ENCODE measurements around the gene CDHR5. TPM values are rescaled to one million over a fixed set of nuclear protein-coding genes. Genes with fewer than 3 reads are reported as not detected.
A peak's percentile ranks its signal among the peaks of the same experiment; 100 is the strongest.
"Not testable (repeated sequence)": the region's sequence is repeated elsewhere in the genome, so short reads cannot be mapped to it uniquely, and the experiment has no call there.

Gene CDHR5
- total RNA-seq, 2 donors from 2014 or later = not detected

DNA sequence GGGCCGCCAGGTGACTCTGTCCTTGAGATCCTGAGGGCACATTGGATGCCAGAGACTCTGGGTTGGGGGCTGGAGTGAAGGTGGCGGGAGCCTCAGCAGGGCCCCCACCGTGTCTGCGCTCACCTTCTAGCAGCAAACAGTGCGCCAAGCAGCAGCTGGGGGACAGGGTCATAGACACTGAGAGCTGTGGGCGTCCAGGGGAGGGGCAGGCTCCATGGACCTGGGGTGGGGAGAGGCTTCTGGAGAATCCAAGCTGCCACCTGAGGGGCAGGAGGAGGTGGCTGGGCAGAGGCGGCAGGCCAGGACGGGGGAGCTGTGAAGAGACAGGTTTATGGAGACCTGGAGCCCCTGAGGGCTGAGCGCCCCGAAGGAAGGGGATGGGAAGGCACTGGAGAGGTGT, 40.5 kb downstream of the CDHR5 start:
- H3K36me3 Mint-ChIP-seq (ENCODE audit: low read depth) = peaks cover 73% of the 10 kb centered on the region
- H3K27ac Mint-ChIP-seq = no peak overlapping the region
- no peaks in the 10 kb centered on the region for H3K27me3 Mint-ChIP-seq
- no peaks in the 10 kb centered on the region for H3K9me3 Mint-ChIP-seq
- H3K4me3 Mint-ChIP-seq = no peak overlapping the region
- peaks cover 19% of the 10 kb centered on the region for H3K4me1 Mint-ChIP-seq
- ATAC-seq (replicated peaks) = no peak

DNA sequence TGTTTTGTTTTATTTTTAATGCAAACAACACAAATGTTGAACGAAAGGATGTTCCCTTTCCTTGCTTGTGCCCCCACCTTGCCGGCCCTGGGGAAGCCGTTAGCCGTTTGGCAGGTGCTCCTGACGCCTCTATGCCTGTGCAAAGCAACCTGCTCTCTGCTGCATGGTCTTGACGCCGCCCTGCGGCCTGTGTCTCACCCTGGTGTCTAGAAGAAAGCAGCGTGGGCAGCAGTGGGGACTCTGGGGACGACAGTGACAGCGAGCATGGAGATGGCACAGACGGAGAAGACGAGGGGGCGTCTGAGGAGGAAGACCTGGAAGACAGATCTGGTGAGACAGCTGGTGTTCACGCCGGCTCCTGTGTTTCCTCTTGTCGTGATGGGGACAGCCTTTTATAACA, 43.0 kb downstream of the CDHR5 start:
- H3K27ac Mint-ChIP-seq = no peak overlapping the region
- peaks cover 13% of the 10 kb centered on the region for H3K4me1 Mint-ChIP-seq
- peaks cover 69% of the 10 kb centered on the region for H3K36me3 Mint-ChIP-seq (ENCODE audit: low read depth)
- ATAC-seq (replicated peaks) = no peak
- no peaks in the 10 kb centered on the region for H3K9me3 Mint-ChIP-seq
- no peaks in the 10 kb centered on the region for H3K27me3 Mint-ChIP-seq
- no peak overlapping the region for H3K4me3 Mint-ChIP-seq

DNA sequence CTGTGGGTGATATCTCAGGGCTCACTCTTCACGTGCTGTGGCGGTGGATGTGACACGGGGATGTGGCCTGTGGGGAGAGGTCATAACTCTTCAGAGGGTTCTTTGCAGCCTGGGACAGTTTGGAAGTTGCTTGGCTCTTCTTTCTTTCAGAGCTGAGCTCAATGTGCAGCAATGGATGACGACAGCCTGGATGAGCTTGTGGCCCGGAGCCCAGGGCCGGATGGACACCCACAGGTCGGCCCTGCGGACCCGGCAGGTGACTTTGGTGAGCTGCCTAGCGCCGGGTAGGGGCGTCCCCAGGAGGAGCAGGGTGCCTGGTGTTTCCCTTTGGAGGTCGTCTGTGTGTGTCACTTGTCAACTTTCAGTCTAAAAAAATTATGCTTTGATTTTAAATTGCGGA, 43.4 kb downstream of the CDHR5 start:
- ATAC-seq (replicated peaks) = no peak
- Mint-ChIP-seq H3K36me3 (ENCODE audit: low read depth) (peaks cover 67% of the 10 kb centered on the region), H3K4me1 (peaks cover 11% of the 10 kb centered on the region), H3K27ac (peak overlapping the region; percentile 9), H3K27me3 (no peaks in the 10 kb centered on the region), H3K4me3 (no peak overlapping the region), H3K9me3 (no peaks in the 10 kb centered on the region)

DNA sequence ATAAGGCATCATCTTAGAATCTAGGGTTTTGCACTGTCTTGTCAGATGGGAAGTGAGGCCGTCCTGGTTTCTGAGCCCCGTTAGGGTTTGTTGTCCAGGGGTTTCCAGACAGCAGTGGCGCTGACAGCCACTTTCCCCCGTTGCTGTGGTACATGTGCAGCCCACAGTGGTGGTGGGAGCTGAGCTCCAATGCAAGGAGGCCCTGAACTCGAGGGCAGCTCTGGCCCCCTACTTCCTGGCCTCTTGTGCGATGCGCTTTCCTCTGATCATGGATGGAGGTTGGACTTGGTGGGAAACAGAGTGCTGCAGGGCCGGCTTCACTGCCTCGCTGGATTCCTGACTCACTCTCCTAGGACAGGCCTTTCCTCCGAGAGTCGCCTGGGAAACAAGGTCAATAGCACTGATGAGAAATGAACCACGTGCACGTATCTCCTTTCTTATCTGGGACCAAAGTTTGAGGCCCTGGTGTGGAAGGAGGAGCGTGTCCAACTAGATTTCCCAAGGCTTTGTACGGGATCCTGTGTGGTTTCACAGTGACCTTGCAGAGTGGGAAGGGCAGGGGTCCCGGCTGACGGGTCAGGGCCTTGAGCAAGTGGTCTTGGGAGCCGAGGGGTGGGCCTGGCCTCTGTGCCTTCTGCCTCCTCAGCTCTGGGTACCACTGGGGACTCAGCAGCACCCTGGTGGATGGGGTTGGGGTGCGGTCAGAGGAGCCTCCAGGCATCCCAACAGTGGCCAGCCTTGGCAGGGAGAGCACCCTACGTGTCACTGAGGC, 44.7 kb downstream of the CDHR5 start:
- no peak overlapping the region for H3K27ac Mint-ChIP-seq
- peaks cover 69% of the 10 kb centered on the region for H3K36me3 Mint-ChIP-seq (ENCODE audit: low read depth)
- peaks cover 10% of the 10 kb centered on the region for H3K4me1 Mint-ChIP-seq
- no peak for ATAC-seq (replicated peaks)
- H3K27me3 Mint-ChIP-seq = no peaks in the 10 kb centered on the region
- H3K9me3 Mint-ChIP-seq = no peaks in the 10 kb centered on the region
- peak overlapping the region; percentile 87 for H3K4me3 Mint-ChIP-seq

DNA sequence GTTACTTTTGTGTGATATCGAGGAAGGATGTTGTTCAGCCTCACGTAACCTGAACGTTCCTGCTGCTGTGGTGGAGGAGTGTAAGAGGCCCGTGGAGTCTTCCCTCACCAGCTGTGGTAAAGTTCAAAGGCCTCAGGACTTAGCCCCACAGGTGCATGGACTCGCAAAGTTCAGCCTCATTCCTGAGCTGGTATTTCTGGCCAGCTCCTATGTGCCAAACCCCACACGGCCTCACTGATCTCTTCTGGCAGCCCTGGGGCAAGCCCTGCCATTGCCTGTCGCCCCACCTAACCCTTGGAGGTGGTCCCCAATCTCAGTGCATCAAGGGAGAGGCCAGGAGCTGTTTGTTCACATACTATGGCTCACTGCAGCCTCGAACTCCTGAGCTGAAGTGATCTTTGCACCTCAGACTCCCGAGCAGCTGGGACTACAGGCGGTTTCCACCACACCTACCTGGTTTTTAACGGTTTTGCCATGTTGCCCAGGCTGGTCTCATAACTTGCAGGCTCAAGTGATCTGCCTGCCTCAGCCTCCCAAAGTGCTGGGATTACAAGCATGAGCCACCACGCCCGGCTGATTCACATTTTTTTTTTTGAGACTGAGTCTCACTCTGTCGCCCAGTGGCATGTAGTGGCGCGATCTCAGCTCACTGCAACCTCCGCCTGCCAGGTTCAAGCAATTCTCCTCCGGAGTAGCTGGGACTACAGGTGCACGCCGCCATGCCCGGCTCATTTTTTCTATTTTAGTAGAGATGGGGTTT, 46.3 kb downstream of the CDHR5 start:
- H3K4me1 Mint-ChIP-seq = peaks cover 20% of the 10 kb centered on the region
- H3K36me3 Mint-ChIP-seq (ENCODE audit: low read depth) = peaks cover 62% of the 10 kb centered on the region

DNA sequence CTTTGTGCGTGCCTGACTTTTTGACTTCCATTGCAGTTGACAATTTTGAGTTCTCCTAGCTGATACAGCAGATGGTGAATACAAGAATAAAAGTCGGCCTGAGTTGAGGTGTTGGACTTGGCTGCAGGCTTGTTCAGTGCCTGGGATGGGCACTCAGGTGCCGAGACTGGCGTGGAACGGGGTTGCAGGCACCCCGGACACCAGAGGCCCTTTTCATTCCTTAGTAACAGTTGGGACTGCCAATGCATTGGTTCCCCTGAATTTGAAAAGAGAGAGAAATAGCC, 47.2 kb downstream of the CDHR5 start:
- Mint-ChIP-seq H3K36me3 (ENCODE audit: low read depth) (peaks cover 53% of the 10 kb centered on the region), H3K27ac (peak overlapping the region; percentile 90), H3K4me3 (peak overlapping the region; percentile 87), H3K4me1 (peaks cover 20% of the 10 kb centered on the region), H3K27me3 (no peaks in the 10 kb centered on the region), H3K9me3 (no peaks in the 10 kb centered on the region)
- ATAC-seq (replicated peaks) = no peak

More for the DNA sequence above, 46.3 kb downstream of the CDHR5 start:
- peak overlapping the region; percentile 87 for H3K4me3 Mint-ChIP-seq
- peak overlapping the region; percentile 90 for H3K27ac Mint-ChIP-seq
- H3K9me3 Mint-ChIP-seq = no peaks in the 10 kb centered on the region
- ATAC-seq (replicated peaks) = no peak
- H3K27me3 Mint-ChIP-seq = no peaks in the 10 kb centered on the region

DNA sequence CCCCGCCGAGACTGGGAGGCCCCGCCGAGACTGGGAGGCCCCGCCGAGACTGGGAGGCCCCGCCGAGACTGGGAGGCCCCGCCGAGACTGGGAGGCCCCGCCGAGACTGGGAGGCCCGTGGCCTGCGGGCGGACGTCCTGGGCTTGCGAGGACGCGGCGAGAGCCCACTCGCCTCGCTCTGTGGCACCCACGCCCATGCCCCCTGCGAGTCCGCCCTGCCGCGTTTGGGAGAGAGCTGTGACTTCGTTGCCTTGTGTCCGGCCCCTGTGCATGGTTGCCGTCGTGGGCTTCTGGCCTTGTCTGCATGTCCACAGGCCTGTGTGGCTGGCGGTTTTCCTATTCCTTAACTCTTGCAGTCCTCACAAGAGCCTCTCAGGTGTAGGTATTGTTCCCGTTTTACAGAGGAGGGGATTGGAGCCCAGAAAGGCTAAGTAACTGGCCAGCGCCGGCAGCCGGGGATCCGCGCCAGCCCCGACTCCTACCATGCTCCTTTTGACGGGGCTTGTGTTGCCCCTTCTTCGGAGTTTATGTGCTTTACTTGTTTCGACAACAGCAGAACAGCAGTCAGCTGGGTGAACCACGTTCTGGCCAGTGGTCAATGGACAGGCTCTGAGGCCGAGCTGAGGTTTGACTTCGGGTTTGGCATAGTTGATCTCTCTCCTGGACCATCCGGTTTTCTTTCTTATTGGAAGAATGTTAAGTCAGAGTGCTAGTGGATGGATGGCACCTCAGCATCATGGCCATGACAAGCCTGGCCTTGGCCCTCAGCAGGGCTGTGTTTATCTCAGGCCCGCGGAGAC, 47.7 kb downstream of the CDHR5 start:
- H3K4me3 Mint-ChIP-seq = peak overlapping the region; percentile 87
- peaks cover 20% of the 10 kb centered on the region for H3K4me1 Mint-ChIP-seq
- H3K9me3 Mint-ChIP-seq = no peaks in the 10 kb centered on the region
- H3K36me3 Mint-ChIP-seq (ENCODE audit: low read depth) = peaks cover 48% of the 10 kb centered on the region
- no peaks in the 10 kb centered on the region for H3K27me3 Mint-ChIP-seq
- ATAC-seq (replicated peaks) = no peak
- peak overlapping the region; percentile 90 for H3K27ac Mint-ChIP-seq

DNA sequence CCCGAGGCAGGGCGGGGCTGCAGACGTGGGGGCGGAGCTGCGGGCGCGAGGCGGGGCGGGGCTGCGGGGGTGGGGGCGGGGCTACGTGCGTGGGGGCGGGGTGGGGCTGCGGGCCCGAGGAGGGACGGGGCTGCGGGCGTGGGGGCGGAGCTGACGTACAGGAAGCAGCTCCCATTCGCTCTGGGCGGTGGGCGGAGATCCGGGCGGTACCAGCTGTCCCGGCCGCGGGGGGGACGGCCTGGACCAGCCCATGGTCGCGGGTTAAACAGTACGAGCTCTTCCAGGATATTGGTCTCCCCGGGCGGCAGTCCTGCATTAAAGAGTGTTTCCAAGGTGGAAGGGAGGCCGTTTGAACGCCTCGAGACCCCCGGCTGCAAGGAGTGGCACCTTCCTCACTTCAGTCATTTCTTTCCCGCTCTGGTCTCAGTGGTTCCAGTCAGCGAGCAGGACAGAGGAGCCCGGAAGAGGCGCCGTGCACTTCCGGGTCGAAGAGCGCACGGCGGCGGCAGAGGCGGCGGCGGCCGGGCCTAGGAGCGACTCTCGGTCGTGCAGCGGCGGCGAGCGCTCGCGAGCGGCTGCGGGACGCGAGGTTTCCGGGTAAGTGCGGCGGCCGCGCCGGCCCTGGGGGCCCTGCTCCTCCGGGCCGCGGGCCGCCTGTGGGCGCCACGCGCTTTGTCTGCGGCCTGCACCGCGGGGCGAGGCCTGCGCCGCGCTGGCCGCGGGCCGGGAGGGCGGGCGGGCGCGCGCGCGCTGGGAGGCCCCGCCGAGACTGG, 48.6 kb downstream of the CDHR5 start, which contains the start of gene PHRF1:
Gene PHRF1, plus strand, starts transcription at position 475 of the 773 bp plus-strand sequence. CDS start 5,043 bp downstream, outside the sequence.
- peaks cover 40% of the 10 kb centered on the region for H3K36me3 Mint-ChIP-seq (ENCODE audit: low read depth)
- H3K27ac Mint-ChIP-seq = peak within 1 kb of the TSS; percentile 99
- peak; percentile 93 for ATAC-seq (replicated peaks)
- H3K9me3 Mint-ChIP-seq = no peaks in the 10 kb centered on the region
- H3K4me1 Mint-ChIP-seq = peaks cover 15% of the 10 kb centered on the region
- no peaks in the 10 kb centered on the region for H3K27me3 Mint-ChIP-seq
- H3K4me3 Mint-ChIP-seq = peak within 1 kb of the TSS; percentile 88

DNA sequence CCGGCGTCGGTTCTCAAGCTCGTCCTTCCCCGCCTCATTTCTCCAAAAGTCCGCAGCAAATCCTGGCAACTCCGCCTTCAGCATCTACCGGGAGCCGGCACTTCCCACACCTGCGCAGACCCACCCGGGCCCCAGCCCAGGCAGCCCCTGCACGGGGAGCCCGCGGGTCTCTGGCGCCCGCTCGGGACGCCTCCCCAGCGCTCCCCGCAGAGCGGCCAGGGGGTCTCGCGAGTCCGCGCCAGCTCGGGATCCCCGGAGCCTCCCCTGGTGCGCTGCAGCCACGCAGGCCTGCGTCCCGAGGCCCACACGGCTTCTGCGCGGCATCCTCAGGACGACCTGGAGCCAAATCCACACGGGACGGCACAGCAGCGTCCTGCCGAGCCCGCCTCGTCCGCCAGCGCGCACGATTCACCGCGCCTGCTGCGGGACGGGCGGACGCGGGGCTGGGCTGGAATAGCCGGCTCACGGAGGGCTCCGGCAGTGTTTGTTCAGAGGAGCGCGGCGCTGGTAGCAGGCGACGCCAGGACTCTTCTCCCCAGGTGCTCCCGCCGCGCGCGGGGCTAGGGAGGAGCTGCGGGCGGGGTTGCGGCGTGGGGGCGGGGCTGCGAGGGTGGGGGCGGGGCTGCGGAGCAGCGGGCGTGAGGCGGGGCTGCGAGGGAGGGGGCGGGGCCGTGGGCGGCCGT, 49.3 kb downstream of the CDHR5 start:
- peaks cover 32% of the 10 kb centered on the region for H3K36me3 Mint-ChIP-seq (ENCODE audit: low read depth)
- peaks cover 12% of the 10 kb centered on the region for H3K4me1 Mint-ChIP-seq
- H3K9me3 Mint-ChIP-seq = no peaks in the 10 kb centered on the region
- ATAC-seq (replicated peaks) = peak; percentile 56
- peak overlapping the region; percentile 73 for H3K27ac Mint-ChIP-seq
- no peaks in the 10 kb centered on the region for H3K27me3 Mint-ChIP-seq
- peak overlapping the region; percentile 88 for H3K4me3 Mint-ChIP-seq

DNA sequence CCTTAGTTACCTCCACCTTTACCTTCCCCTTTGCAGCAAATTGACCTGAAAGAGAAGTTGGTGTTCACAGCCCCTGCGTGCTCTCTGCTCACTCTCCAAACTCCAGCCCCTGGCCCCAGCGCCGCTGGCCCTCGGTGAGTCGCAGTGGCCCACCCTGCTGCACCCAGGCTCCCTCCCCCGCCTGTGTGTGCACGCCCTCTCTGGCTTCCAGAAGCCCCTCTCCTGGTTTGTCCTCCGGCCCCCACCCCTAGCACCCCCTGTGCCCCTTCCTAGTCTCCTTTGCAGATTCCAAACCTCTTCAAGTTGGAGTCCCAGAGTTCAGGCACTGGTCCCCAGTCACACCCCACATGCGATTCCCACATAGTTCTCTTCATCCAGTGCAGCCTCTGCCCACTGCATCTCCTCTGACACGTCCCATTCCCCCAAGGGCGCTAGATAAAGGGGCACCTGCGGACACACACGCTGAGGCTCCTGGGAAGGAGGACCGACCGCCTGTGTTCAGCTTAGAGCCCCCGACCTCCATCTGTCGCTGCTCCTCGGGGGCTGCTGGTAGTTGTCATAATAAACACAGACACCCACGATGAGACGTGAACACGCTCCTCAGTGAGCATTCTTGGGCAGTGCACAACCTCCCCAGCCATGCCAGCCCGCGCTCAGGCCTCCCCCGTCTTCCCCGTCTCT, 50.0 kb downstream of the CDHR5 start:
- peaks cover 12% of the 10 kb centered on the region for H3K4me1 Mint-ChIP-seq
- H3K9me3 Mint-ChIP-seq = no peaks in the 10 kb centered on the region
- ATAC-seq (replicated peaks) = no peak
- H3K36me3 Mint-ChIP-seq (ENCODE audit: low read depth) = peaks cover 31% of the 10 kb centered on the region
- peak overlapping the region; percentile 88 for H3K4me3 Mint-ChIP-seq
- H3K27me3 Mint-ChIP-seq = no peaks in the 10 kb centered on the region
- H3K27ac Mint-ChIP-seq = peak overlapping the region; percentile 73

DNA sequence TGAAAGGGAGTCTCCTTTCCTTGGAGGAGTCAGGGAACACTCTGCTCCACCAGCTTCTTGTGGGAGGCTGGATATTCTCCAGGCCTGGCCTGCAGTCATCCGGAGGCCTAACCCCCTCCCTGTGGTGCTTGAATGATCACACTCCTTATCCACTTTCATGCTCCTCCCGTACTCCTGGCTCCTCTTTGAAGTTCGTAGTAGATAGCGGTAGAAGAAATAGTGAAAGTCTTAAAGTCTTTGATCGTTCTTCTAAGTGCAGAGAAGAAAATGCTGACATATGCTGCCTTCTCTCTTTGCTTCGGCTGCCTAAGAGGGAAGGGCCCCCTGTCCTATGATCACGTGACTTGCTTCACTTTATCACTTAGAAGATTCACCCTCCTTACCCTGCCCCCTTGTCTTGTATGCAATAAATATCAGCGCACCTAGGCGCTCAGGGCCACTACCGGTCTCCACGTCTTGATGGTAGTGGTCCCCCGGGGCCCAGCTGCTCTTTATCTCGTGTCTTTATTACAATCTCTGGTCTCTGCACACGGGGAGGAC, 50.7 kb downstream of the CDHR5 start:
- H3K27ac Mint-ChIP-seq = peak overlapping the region; percentile 48
- peaks cover 27% of the 10 kb centered on the region for H3K36me3 Mint-ChIP-seq (ENCODE audit: low read depth)
- ATAC-seq (replicated peaks) = not testable (repeated sequence)

DNA sequence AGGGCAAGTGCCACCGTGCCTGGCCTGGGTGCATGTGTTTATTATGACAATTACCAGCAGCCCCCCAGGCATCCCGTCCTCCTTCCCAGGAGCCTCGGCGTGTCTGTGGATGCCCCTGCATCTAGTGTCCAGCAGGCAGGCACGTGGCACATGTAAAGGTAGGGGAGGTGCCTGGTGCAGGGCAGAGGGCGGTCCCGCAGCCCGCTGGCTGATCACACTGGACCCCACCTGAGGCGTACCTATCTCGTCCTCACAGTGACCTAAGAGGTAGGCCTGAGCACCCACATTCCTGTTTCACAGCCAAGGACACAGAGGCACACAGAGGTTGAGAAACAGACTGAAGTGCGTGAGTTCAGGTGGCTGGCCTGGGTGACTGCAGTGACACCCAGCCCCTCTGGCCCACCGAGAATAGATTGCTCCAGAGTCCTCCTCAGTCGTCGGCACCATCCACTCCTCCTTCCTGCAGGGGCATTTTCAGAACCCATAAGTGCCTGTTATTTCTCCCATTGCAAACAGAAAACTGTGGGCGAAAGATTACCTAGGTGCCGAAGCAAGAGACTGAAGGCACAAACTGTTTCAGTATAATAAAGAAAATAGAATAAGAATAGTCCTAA, 51.5 kb downstream of the CDHR5 start:
- Mint-ChIP-seq H3K9me3 (no peaks in the 10 kb centered on the region), H3K27ac (no peak overlapping the region), H3K4me1 (peaks cover 12% of the 10 kb centered on the region), H3K4me3 (peak overlapping the region; percentile 43), H3K27me3 (no peaks in the 10 kb centered on the region), H3K36me3 (ENCODE audit: low read depth) (peaks cover 18% of the 10 kb centered on the region)
- ATAC-seq (replicated peaks) = no peak

More for the DNA sequence above, 50.7 kb downstream of the CDHR5 start:
- H3K4me1 Mint-ChIP-seq = peaks cover 12% of the 10 kb centered on the region
- not testable (repeated sequence) for H3K27me3 Mint-ChIP-seq, H3K9me3 Mint-ChIP-seq
- H3K4me3 Mint-ChIP-seq = peak overlapping the region; percentile 88
